Activated T-cell treated with anti-CD3 and anti-CD28 coated beads, Interleukin-2, amount 50 U/mL, for 24 hours (primary cell): ENCODE measurements around the gene CCDC159.
"Not testable (repeated sequence)": the region's sequence is repeated elsewhere in the genome, so short reads cannot be mapped to it uniquely, and the experiment has no call there.

Experiments used
- DNase-seq: peaks from one replicate; pipeline ENCODE4 v3.0.0-alpha.2; 2020
- H3K27ac Mint-ChIP-seq: 2 replicates; pipeline ENCODE4 v1.8.0; 2020; ENCODE audit warnings: mild to moderate bottlenecking, mixed read lengths
- H3K27me3 Mint-ChIP-seq: 2 replicates; pipeline ENCODE4 v1.8.0; 2020; ENCODE audit warnings: mixed read lengths
- H3K36me3 Mint-ChIP-seq: 2 replicates; pipeline ENCODE4 v1.8.0; 2020; ENCODE audit warnings: low read depth, mixed read lengths
- H3K4me1 Mint-ChIP-seq: 2 replicates; pipeline ENCODE4 v1.8.0; 2020; ENCODE audit warnings: low read depth, mixed read lengths
- H3K4me3 Mint-ChIP-seq: 2 replicates; pipeline ENCODE4 v1.8.0; 2020; ENCODE audit warnings: mild to moderate bottlenecking, moderate library complexity, mixed read lengths
- H3K9me3 Mint-ChIP-seq: 2 replicates; pipeline ENCODE4 v1.8.0; 2020; ENCODE audit warnings: mixed read lengths

CCDC159 gene

GRCh38 chr19:11354102-11354501, 7.8 kb downstream of the CCDC159 start:
- not testable (repeated sequence) for H3K4me1 Mint-ChIP-seq, DNase-seq, H3K9me3 Mint-ChIP-seq, H3K4me3 Mint-ChIP-seq, H3K27ac Mint-ChIP-seq, H3K36me3 Mint-ChIP-seq
- peaks cover 11% of the 10 kb centered on the region for H3K27me3 Mint-ChIP-seq

GRCh38 chr19:11355160-11356073, 9.1 kb downstream of the CCDC159 start, which contains the start of gene PLPPR2:
PLPPR2 (plus strand) TSS chr19:11355432; CDS start chr19:11357674, 2,242 bp downstream.
- peaks cover 11% of the 10 kb centered on the region for H3K27me3 Mint-ChIP-seq
- peaks cover 8% of the 10 kb centered on the region for H3K4me1 Mint-ChIP-seq
- H3K36me3 Mint-ChIP-seq: no peaks in the 10 kb centered on the region
- H3K27ac Mint-ChIP-seq: peak within 1 kb of the TSS; percentile 55
- DNase-seq: peak; percentile 89
- no peaks in the 10 kb centered on the region for H3K9me3 Mint-ChIP-seq
- H3K4me3 Mint-ChIP-seq: peak within 1 kb of the TSS; percentile 66

- Mint-ChIP-seq H3K27ac (peak overlapping the region; percentile 55), H3K27me3 (peaks cover 11% of the 10 kb centered on the region), H3K36me3 (no peaks in the 10 kb centered on the region), H3K4me3 (peak overlapping the region; percentile 66), H3K4me1 (peaks cover 8% of the 10 kb centered on the region), H3K9me3 (no peaks in the 10 kb centered on the region)
- DNase-seq: no peak
Observed at GRCh38 chr19:11356074-11356397, 9.7 kb downstream of the CCDC159 start.

- DNase-seq: no peak
- peaks cover 11% of the 10 kb centered on the region for H3K27me3 Mint-ChIP-seq
- no peak overlapping the region for H3K4me3 Mint-ChIP-seq
- no peaks in the 10 kb centered on the region for H3K9me3 Mint-ChIP-seq
- no peak overlapping the region for H3K27ac Mint-ChIP-seq
- peaks cover 8% of the 10 kb centered on the region for H3K4me1 Mint-ChIP-seq
- no peaks in the 10 kb centered on the region for H3K36me3 Mint-ChIP-seq
Observed at GRCh38 chr19:11356676-11357550, 10.6 kb downstream of the CCDC159 start.

GRCh38 chr19:11359421-11359820, 13.1 kb downstream of the CCDC159 start:
- H3K9me3 Mint-ChIP-seq: no peaks in the 10 kb centered on the region
- peaks cover under 1% of the 10 kb centered on the region for H3K36me3 Mint-ChIP-seq
- H3K4me3 Mint-ChIP-seq: no peak overlapping the region
- DNase-seq: no peak
- peaks cover 8% of the 10 kb centered on the region for H3K4me1 Mint-ChIP-seq
- H3K27me3 Mint-ChIP-seq: peaks cover 11% of the 10 kb centered on the region
- no peak overlapping the region for H3K27ac Mint-ChIP-seq

- Mint-ChIP-seq H3K4me3 (no peak overlapping the region), H3K27ac (no peak overlapping the region), H3K4me1 (peaks cover 1% of the 10 kb centered on the region), H3K27me3 (peaks cover 5% of the 10 kb centered on the region), H3K9me3 (no peaks in the 10 kb centered on the region), H3K36me3 (peaks cover 7% of the 10 kb centered on the region)
- DNase-seq: no peak
Observed at GRCh38 chr19:11361037-11361770, 14.9 kb downstream of the CCDC159 start.

GRCh38 chr19:11361771-11362731, 15.7 kb downstream of the CCDC159 start:
- no peak overlapping the region for H3K4me3 Mint-ChIP-seq
- H3K9me3 Mint-ChIP-seq: no peaks in the 10 kb centered on the region
- H3K27ac Mint-ChIP-seq: no peak overlapping the region
- no peak for DNase-seq
- no peaks in the 10 kb centered on the region for H3K4me1 Mint-ChIP-seq
- no peaks in the 10 kb centered on the region for H3K27me3 Mint-ChIP-seq
- H3K36me3 Mint-ChIP-seq: peaks cover 10% of the 10 kb centered on the region

- no peak overlapping the region for H3K27ac Mint-ChIP-seq
- no peaks in the 10 kb centered on the region for H3K27me3 Mint-ChIP-seq
- H3K36me3 Mint-ChIP-seq: peaks cover 21% of the 10 kb centered on the region
- DNase-seq: no peak
- H3K4me1 Mint-ChIP-seq: no peaks in the 10 kb centered on the region
- H3K4me3 Mint-ChIP-seq: no peak overlapping the region
- H3K9me3 Mint-ChIP-seq: no peaks in the 10 kb centered on the region
Observed at GRCh38 chr19:11363881-11364280, 17.6 kb downstream of the CCDC159 start.

- no peak for DNase-seq
- Mint-ChIP-seq H3K36me3 (peaks cover 24% of the 10 kb centered on the region), H3K9me3 (no peaks in the 10 kb centered on the region), H3K27me3 (no peaks in the 10 kb centered on the region), H3K4me3 (no peak overlapping the region), H3K27ac (no peak overlapping the region), H3K4me1 (no peaks in the 10 kb centered on the region)
Observed at GRCh38 chr19:11364296-11364904, 18.1 kb downstream of the CCDC159 start.

- Mint-ChIP-seq H3K4me1 (no peaks in the 10 kb centered on the region), H3K4me3 (no peak overlapping the region), H3K27ac (no peak overlapping the region), H3K27me3 (no peaks in the 10 kb centered on the region), H3K36me3 (peaks cover 27% of the 10 kb centered on the region), H3K9me3 (no peaks in the 10 kb centered on the region)
- DNase-seq: no peak
Observed at GRCh38 chr19:11364935-11365334, 18.6 kb downstream of the CCDC159 start.

- Mint-ChIP-seq H3K4me3 (no peak overlapping the region), H3K27ac (no peak overlapping the region), H3K4me1 (no peaks in the 10 kb centered on the region), H3K27me3 (no peaks in the 10 kb centered on the region), H3K36me3 (peaks cover 28% of the 10 kb centered on the region), H3K9me3 (no peaks in the 10 kb centered on the region)
- DNase-seq: no peak
Observed at GRCh38 chr19:11365557-11366117, 19.3 kb downstream of the CCDC159 start.

- DNase-seq: no peak
- no peak overlapping the region for H3K4me3 Mint-ChIP-seq
- H3K4me1 Mint-ChIP-seq: no peaks in the 10 kb centered on the region
- H3K36me3 Mint-ChIP-seq: peaks cover 30% of the 10 kb centered on the region
- H3K27me3 Mint-ChIP-seq: no peaks in the 10 kb centered on the region
- H3K9me3 Mint-ChIP-seq: no peaks in the 10 kb centered on the region
- H3K27ac Mint-ChIP-seq: no peak overlapping the region
Observed at GRCh38 chr19:11367528-11367927, 21.2 kb downstream of the CCDC159 start.

GRCh38 chr19:11370744-11371143, 24.4 kb downstream of the CCDC159 start:
- Mint-ChIP-seq H3K9me3 (no peaks in the 10 kb centered on the region), H3K27me3 (no peaks in the 10 kb centered on the region), H3K27ac (no peak overlapping the region), H3K36me3 (peaks cover 24% of the 10 kb centered on the region), H3K4me1 (peaks cover 4% of the 10 kb centered on the region), H3K4me3 (no peak overlapping the region)
- DNase-seq: no peak
